ENCODE data around the gene KCNQ1. TPM values are rescaled to one million over a fixed set of nuclear protein-coding genes. Genes with fewer than 3 reads are reported as not detected.

The KCNQ1 gene
- polyA plus RNA-seq, 3 donors: 11.5 to 13.4 (median 12.7) TPM

GRCh38 chr11:2858995-2859698, 414.3 kb downstream of the KCNQ1 start:
- DNase-seq: no peak

- DNase-seq: no peak
These were observed 414.9 kb downstream of the KCNQ1 start for GRCh38 chr11:2859699-2860037.

DNA sequence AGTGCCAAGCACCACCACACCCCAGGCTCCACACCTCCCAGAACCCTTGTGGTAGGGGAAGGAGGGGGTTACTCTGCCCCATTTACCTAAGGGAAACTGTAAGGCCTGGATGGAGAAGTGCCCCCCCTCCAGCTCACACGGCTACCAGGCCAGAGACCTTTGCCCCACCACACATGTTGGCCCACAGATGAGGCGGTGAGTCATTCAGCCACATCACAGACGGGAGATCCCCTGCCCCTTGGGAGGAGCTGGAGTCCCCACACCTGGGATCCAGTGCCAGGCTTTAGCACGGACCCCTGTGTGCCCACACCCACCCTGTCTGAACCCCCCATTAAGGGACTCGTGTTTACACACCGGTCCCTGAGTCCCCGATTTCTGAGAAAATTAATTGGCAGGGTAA, 415.8 kb downstream of the KCNQ1 start:
- no peak for DNase-seq

DNA sequence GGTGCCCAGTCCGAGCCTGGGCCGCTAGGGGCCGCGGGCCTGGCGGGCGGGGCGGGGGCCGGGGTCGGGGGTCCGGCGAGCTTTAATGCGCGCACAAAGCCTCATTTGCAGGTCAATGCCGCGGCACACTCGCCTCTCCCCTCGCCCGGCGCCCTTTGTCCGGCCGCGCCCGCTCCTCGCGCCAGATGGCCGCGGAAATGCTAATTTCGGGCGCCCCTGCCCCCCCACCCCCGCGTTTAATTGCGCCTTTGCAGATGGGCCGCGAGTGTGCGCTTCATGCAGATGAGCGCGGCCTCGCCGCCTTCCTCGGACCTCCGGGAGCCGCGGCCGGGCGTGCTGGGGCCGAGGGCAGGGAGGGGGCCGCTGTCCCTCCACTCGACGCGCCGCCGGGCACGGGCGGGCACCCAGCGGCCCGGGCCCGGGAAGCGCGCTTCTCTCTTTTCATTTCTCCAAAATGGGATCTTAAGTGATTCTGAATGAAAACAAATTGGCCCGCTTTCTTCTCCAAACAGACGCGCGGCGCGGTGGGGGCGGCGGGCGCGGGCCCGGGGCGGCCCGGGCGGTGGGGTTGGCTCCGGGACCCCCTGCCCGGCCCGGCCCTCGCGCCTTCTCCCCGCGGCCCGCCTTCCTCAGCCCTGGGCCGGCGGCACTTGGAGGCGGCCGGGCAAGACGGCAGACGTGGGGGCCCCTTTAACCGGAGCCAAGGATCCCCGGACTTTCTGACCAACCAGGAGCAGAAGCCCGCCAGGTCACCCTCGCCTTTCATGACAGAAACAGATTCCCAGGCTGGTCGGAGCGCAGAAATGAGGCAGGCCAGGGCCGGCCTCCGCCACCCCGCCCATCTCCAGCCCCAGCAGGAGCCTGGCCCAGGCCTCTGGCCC, 417.8 kb downstream of the KCNQ1 start:
- no peak for DNase-seq

- DNase-seq: no peak
These were observed 418.4 kb downstream of the KCNQ1 start for GRCh38 chr11:2863276-2863618.

DNA sequence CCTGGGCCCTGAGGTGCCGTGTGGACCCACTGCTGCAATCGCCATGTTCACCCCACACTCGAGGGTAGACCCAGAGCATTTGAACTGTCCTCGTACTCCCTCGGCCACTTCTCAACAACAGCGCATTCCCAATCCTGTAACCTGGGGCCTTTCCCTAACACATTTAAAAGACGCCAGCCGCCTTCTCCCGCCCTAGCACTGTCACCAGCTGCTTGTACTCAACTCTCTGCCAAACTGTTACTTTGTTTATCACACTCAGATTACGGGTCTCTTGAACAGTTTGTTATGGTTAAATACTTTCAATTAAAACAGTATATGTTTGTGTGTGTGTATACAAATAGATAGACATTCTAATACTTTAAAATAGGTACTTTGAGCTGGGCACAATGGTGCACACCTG, 420.1 kb downstream of the KCNQ1 start:
- DNase-seq: no peak

GRCh38 chr11:2865922-2866577, 421.2 kb downstream of the KCNQ1 start:
- DNase-seq: no peak

DNA sequence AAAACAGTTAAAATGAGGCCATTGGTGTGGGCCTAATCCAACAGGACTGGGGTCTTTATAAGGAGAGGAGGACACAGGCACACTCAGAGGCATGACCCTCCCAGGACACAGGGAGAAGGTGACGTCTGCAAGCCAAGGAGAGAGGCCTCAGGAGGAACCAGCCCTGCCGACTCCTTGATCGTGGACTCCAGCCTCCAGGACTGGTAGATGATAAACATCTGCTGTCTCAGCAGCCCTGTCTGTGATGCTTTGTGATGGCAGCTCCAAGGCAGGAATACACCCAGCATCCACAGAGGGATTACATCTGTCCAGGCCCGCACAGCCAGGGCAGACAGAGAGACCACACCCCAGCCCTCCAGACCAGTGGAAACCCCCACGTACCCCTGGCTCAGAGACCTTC, 422.3 kb downstream of the KCNQ1 start:
- no peak for DNase-seq

- no peak for DNase-seq
These were observed 423.1 kb downstream of the KCNQ1 start for GRCh38 chr11:2867722-2868505.

DNA sequence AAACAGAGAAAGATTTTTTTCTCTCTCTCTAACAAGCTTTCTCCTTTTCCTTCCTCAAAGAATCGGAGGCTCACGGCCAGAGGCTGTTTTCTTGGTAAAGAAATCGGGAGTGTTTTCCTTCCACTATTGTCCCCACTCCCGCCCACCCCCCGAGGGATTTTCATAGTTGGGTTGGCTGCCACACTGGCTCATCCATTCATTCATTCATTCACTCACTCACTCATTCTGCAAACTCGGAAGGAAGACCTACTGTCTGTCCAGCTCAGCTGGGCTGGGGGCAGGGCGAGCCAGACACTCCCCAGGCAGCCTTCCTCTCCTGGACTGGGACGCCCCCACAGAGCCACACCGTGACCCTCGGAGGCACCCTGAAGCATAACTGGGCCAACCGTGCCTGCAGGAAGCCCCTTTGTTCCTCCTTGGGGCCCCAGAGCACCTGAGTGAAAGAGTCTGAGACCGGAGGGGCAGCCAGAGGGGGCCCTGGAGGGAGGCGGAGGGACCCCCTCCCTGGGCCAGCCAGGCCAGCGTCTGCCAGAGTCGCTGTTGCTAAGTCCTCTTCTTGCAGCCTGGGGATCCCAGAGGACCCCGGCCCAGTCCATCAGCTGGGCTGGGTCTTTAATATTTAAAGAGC, 423.8 kb downstream of the KCNQ1 start:
- DNase-seq: no peak

DNA sequence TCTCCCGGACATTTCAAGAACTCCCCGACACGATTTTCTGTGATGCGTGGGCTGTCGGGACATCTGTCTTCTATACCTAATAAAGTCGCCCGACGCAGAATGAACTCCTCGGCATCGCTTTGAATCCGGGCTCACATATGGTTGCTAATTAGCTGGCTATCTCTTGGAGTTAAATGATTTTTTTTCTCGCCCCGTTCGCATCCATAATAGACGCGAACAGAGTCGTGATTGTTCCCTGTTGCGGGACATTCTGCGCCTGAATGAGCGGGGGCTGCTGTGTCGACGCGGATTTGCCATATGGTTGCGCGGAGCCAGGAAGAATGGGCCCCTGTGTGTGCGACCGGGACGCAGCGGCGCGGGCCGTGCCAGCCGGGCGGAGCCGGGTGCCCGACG, 424.3 kb downstream of the KCNQ1 start:
- DNase-seq: no peak

GRCh38 chr11:2869561-2870427, 425.0 kb downstream of the KCNQ1 start:
- DNase-seq: no peak

- DNase-seq: no peak
These were observed 425.7 kb downstream of the KCNQ1 start for GRCh38 chr11:2870460-2870859.

- no peak for DNase-seq
These were observed 426.3 kb downstream of the KCNQ1 start for GRCh38 chr11:2870969-2871680.

DNA sequence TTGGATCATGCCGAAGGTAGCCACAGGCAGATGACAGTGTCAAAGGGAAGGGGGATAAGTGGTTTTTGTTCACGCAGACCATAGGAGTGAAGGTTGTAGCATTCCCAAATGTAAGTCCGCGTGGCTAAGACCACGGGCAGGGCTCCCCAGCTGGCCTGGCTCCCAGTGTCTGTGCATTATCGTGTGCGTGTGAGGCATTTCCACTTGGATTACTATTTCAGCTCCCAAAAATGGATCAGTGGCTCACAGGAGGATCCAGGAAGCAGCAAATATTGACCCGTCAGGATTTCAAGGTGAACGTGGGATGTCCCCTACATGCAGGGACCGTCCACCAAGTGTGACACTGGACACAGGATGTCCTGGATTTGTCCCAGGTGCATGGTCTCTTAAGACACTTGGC, 430.2 kb downstream of the KCNQ1 start:
- DNase-seq: no peak

GRCh38 chr11:2877474-2877873, 432.7 kb downstream of the KCNQ1 start:
- DNase-seq: no peak

DNA sequence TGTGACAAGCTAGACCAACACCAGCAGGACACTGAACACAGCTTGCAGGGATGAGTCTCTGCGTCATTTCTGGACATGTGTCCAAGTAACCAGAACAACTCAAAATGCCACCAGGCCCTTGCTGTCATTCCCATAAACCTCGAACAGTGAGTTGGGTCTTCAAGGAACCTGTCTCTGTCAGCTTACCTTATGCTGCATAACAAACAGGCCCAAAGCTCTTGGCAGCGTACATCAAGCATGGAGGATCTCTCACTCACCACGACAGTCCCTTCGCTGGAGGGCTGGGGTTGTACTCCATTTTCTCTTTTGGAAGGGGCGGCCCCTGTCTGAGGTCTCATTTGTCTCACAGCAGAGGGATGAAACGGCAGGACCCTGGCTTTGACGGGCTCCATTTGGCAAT, 434.0 kb downstream of the KCNQ1 start:
- no peak for DNase-seq

DNA sequence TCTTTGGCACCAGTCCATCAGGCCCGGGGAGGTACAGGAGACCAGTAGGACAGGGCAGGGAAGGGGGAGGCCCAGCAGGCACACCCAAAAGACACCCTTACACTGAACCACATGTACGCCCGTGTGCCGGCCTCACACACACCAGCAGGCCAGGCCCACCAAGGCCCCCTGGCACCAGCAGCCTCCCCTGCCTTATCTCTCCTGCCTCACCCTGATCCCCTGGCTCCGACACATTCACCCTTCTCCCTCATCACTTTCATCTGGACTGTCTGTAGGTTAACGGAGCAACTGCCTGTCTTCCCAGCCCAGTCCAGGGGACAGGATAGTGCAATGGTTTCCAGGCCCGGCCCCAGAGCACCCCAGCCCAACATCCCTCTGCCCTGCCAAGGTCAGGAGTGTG, 435.8 kb downstream of the KCNQ1 start:
- no peak for DNase-seq

GRCh38 chr11:2881076-2881980, 436.5 kb downstream of the KCNQ1 start:
- no peak for DNase-seq
